HEK293T (cell line): ENCODE measurements around the gene SPPL2A.
"Not testable (repeated sequence)": the region's sequence is repeated elsewhere in the genome, so short reads cannot be mapped to it uniquely, and the experiment has no call there.

ENCODE experiments used
- CTCF ChIA-PET: fragments of 350-600 bp; formaldehyde crosslinking; extraction: SDS; loops from one replicate; lab custom pipeline; 2021; ENCODE audit warnings: antibody characterized with exemption, inconsistent platforms; lab: Yijun Ruan, JAX
- POLR2A ChIA-PET: fragments of 350-600 bp; formaldehyde crosslinking; extraction: SDS; loops from one replicate; lab custom pipeline; 2020; ENCODE audit warnings: antibody characterized with exemption, inconsistent platforms; lab: Yijun Ruan, JAX
- DNase-seq: peaks from one replicate; pipeline ENCODE4 v3.0.0; 2012; ENCODE audit warnings: mixed read lengths; ENCODE audit errors: extremely low spot score
- ARNT ChIP-seq: fragments of 450-650 bp; IDR thresholded peaks from 2 replicates; pipeline ENCODE4 v1.6.1; 2017; ENCODE audit warnings: mild to moderate bottlenecking
- BHLHE40 ChIP-seq: fragments of 450-650 bp; IDR thresholded peaks from 2 replicates; pipeline ENCODE4 v1.6.1; 2016; ENCODE audit warnings: mild to moderate bottlenecking, moderate library complexity, borderline replicate concordance
- CTBP1 ChIP-seq: fragments of 450-650 bp; IDR thresholded peaks from 2 replicates; pipeline ENCODE4 v1.6.1; 2016; ENCODE audit warnings: borderline replicate concordance
- ELF4 ChIP-seq: fragments of 450-650 bp; IDR thresholded peaks from 2 replicates; pipeline ENCODE4 v1.6.1; 2017; ENCODE audit warnings: antibody characterized with exemption
- FOXA1 ChIP-seq: fragments of 450-650 bp; IDR thresholded peaks from 2 replicates; pipeline ENCODE4 v1.6.1; 2016; ENCODE audit warnings: mild to moderate bottlenecking
- FOXK2 ChIP-seq: fragments of 450-650 bp; IDR thresholded peaks from 2 replicates; pipeline ENCODE4 v1.6.1; 2016; ENCODE audit warnings: mild to moderate bottlenecking
- FOXM1 ChIP-seq: fragments of 450-650 bp; IDR thresholded peaks from 2 replicates; pipeline ENCODE4 v1.6.1; 2017; ENCODE audit warnings: mild to moderate bottlenecking, borderline replicate concordance
- HDGF ChIP-seq: fragments of 450-650 bp; IDR thresholded peaks from 2 replicates; pipeline ENCODE4 v1.6.1; 2017; ENCODE audit warnings: antibody characterized with exemption, borderline replicate concordance
- L3MBTL2 ChIP-seq: fragments of 450-650 bp; conservative IDR thresholded peaks from 2 replicates; pipeline ENCODE4 v1.6.1; 2016; ENCODE audit warnings: mild to moderate bottlenecking
- LEF1 ChIP-seq: fragments of 450-650 bp; IDR thresholded peaks from 2 replicates; pipeline ENCODE4 v1.6.1; 2017; ENCODE audit warnings: mild to moderate bottlenecking, borderline replicate concordance
- NFRKB ChIP-seq: fragments of 450-650 bp; IDR thresholded peaks from 2 replicates; pipeline ENCODE4 v1.6.1; 2016; ENCODE audit warnings: mild to moderate bottlenecking, moderate library complexity
- SP1 ChIP-seq: fragments of 450-650 bp; IDR thresholded peaks from 2 replicates; pipeline ENCODE4 v1.6.1; 2017
- SUZ12 ChIP-seq: fragments of 450-650 bp; IDR thresholded peaks from 2 replicates; pipeline ENCODE4 v1.6.1; 2016; ENCODE audit warnings: mild to moderate bottlenecking
- TARDBP ChIP-seq: fragments of 450-650 bp; IDR thresholded peaks from 2 replicates; pipeline ENCODE4 v1.6.1; 2016
- ZNF384 ChIP-seq: fragments of 450-650 bp; IDR thresholded peaks from 2 replicates; pipeline ENCODE4 v1.6.1; 2016
- TF ChIP-seq, protein P1 (sequence below): fragments of 450-650 bp; IDR thresholded peaks from 2 replicates; pipeline ENCODE4 v1.6.1; 2016

SPPL2A gene

GRCh38 chr15:50710585-50710984, 54.9 kb downstream of the SPPL2A start:
- DNase-seq, result no peak
- TF ChIP-seq SUZ12, result no peak
- TF ChIP-seq SP1, result no peak
- no peak for TF ChIP-seq HDGF
- TF ChIP-seq ARNT, result no peak
- no peak for TF ChIP-seq BHLHE40
- TF ChIP-seq NFRKB, result no peak
- TF ChIP-seq L3MBTL2, result no peak
- no peak for TF ChIP-seq LEF1
- no peak for TF ChIP-seq ZNF384
- TF ChIP-seq FOXM1, result no peak
- TF ChIP-seq CTBP1, result no peak
- TF ChIP-seq, protein P1, sequence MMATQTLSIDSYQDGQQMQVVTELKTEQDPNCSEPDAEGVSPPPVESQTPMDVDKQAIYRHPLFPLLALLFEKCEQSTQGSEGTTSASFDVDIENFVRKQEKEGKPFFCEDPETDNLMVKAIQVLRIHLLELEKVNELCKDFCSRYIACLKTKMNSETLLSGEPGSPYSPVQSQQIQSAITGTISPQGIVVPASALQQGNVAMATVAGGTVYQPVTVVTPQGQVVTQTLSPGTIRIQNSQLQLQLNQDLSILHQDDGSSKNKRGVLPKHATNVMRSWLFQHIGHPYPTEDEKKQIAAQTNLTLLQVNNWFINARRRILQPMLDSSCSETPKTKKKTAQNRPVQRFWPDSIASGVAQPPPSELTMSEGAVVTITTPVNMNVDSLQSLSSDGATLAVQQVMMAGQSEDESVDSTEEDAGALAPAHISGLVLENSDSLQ, result no peak
- TF ChIP-seq FOXK2, result no peak
- POLR2A ChIA-PET, result no interaction called here
- CTCF ChIA-PET, result no interaction called here

DNA sequence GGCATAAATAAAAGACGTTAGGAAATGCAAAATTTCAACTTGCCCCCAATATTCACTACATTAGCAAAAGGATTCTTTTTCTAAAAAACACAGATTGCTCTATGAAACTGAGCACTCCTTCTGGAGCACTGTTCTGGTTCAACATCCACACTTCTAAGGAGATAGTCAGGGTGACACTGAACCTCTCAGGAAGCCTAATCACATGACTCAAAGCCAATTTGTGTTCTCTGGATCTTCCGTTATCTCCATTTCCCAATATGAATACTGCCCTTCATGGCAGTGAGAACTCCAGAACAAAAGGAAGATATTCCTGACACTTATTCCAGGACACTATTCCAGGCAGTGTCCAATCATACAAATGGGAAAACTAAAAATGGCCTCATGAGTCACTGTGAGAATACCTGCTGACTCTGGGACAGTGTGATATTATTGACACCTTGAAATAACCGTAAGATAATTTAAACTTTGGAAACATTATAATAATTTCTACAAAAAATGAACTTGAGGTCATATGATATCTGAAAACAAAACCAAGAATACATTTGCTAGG, 57.6 kb downstream of the SPPL2A start:
- DNase-seq, result no peak
- TF ChIP-seq ZNF384, result no peak
- POLR2A ChIA-PET, result no interaction called here
- CTCF ChIA-PET, result no interaction called here

GRCh38 chr15:50702762-50703334, 62.7 kb downstream of the SPPL2A start:
- TF ChIP-seq ZNF384 (no peak), FOXA1 (no peak), NFRKB (no peak), HDGF (no peak)
- ChIA-PET CTCF (no interaction called here), POLR2A (no interaction called here)
- no peak for DNase-seq

GRCh38 chr15:50698101-50698500, 67.4 kb downstream of the SPPL2A start:
- CTCF ChIA-PET, result interaction anchor here (0.8 kb wide), 1 partner anchor 55 kb away, joined by 3 read pairs; no protein-coding TSS in a partner anchor
- TF ChIP-seq L3MBTL2 (no peak), BHLHE40 (no peak), SUZ12 (no peak)
- TF ChIP-seq, protein P1, result no peak
- DNase-seq, result no peak
- POLR2A ChIA-PET, result no interaction called here

DNA sequence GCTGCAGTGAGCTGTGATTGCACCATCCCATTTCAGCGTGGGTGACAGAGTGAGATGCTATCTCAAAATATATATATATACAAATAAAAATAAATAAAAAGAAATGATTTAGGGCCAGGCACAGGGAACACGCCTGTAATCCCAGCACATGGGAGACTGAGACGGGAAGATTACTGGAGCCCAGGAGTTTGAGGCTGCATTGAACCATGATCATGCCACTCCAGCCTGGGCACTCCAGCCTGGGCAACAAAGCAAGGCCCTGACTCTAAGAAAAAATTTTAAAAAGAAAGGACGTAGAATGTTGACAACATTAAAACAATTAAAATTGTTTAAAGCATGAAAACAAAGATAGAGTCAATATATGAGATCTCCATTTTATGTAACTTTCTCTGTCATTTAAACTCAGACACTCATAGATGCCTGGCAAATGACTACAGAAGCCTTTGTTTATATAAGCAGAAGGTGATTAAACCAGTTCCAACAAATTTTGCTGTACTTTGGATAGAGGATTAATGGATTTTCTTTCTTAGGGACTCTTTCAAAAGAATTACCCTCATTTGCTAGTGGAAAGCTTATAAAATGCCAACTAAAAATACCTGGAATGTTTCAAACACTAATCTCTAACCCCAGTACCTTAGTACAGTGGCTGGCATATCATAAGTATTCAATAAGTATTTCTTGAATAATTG, 68.3 kb downstream of the SPPL2A start:
- ChIA-PET CTCF (no interaction called here), POLR2A (no interaction called here)

GRCh38 chr15:50694634-50695165, 70.8 kb downstream of the SPPL2A start:
- POLR2A ChIA-PET, CTCF ChIA-PET, DNase-seq: not testable (repeated sequence)

More for the DNA sequence above, 68.3 kb downstream of the SPPL2A start:
- TF ChIP-seq ELF4 (no peak), BHLHE40 (no peak)
- DNase-seq, result no peak

DNA sequence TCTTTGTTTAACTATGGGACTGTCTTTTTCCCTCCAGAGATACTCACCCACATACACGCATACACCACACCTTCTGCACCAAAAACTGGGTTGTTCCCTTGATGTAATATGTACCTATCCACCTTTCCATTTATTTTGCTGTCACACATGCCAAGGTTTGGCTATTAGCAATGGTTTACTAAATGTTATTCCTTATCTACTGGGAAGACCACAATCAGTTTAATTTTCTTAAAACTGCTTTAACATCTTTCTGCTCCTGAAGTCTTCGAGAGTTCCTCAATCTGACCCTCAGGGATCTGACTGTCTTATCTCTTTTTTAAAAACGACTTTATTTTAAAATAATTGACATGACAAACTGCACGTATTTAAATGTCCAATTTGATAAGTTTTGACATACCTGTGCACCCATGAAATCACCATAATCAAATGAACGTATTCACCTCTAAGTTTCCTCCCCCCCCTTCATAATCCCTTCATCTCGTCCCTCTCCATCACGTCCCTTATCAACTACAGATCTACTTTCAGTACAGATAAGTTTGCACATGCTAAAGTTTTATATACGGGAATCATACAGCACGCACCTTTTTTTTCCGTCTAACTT, 78.1 kb downstream of the SPPL2A start:
- CTCF ChIA-PET, result no interaction called here
- POLR2A ChIA-PET, result no interaction called here
- no peak for DNase-seq
- TF ChIP-seq ELF4 (no peak), L3MBTL2 (no peak), FOXM1 (no peak), SP1 (no peak), TARDBP (no peak), BHLHE40 (no peak), NFRKB (no peak), ZNF384 (no peak), SUZ12 (no peak), LEF1 (no peak), FOXK2 (no peak), CTBP1 (no peak), HDGF (no peak), FOXA1 (no peak), ARNT (no peak)
- TF ChIP-seq, protein P1, result no peak
